Trophoblast cell (in vitro differentiated cells and primary cell): Measurements from ENCODE around the gene NUDT13.

Experiments used
- DNase-seq, 2 donors: peaks; one replicate each; pipeline ENCODE4 v3.0.0-alpha.2; 2016
- H2AFZ ChIP-seq: 2 replicates; pipeline ENCODE4 v1.6.1; 2013; ENCODE audit warnings: low read length, moderate library complexity, mild to moderate bottlenecking; ENCODE audit not compliant: insufficient read depth, poor library complexity
- H2AK5ac ChIP-seq: 2 replicates; pipeline ENCODE4 v1.6.1; 2013; ENCODE audit warnings: mild to moderate bottlenecking, low read length
- H2BK120ac ChIP-seq: 2 replicates; pipeline ENCODE4 v1.6.1; 2013; ENCODE audit warnings: low read length, mild to moderate bottlenecking, moderate library complexity; ENCODE audit not compliant: insufficient read depth, poor library complexity
- H2BK12ac ChIP-seq: 2 replicates; pipeline ENCODE4 v1.6.1; 2013; ENCODE audit warnings: mild to moderate bottlenecking, low read length, moderate library complexity
- H2BK5ac ChIP-seq: 2 replicates; pipeline ENCODE4 v1.6.1; 2013; ENCODE audit warnings: low read length, low read depth, moderate library complexity, mild to moderate bottlenecking; ENCODE audit not compliant: poor library complexity
- H3K14ac ChIP-seq: 2 replicates; pipeline ENCODE4 v1.6.1; 2013; ENCODE audit warnings: mild to moderate bottlenecking, low read length
- H3K18ac ChIP-seq: 2 replicates; pipeline ENCODE4 v1.6.1; 2013; ENCODE audit warnings: mild to moderate bottlenecking, low read length
- H3K23ac ChIP-seq: 2 replicates; pipeline ENCODE4 v1.6.1; 2013; ENCODE audit warnings: low read length
- H3K27ac ChIP-seq: 2 replicates; pipeline ENCODE4 v1.5.1; 2013; ENCODE audit warnings: low read depth, mild to moderate bottlenecking, inconsistent platforms, low read length, moderate library complexity
- H3K27me3 ChIP-seq: 2 replicates; pipeline ENCODE4 v1.6.1; 2013; ENCODE audit warnings: inconsistent platforms, mild to moderate bottlenecking, low read length, moderate library complexity; ENCODE audit not compliant: insufficient read depth
- H3K36me3 ChIP-seq, 2 experiments: 1 replicate in 1 of 2; 2 replicates in 1 of 2; pipeline ENCODE4 v1.6.1; 2013; ENCODE audit warnings: low read length in 2 of 2, mild to moderate bottlenecking in 2 of 2, moderate library complexity in 1 of 2; ENCODE audit not compliant: insufficient read depth in 2 of 2, control insufficient read depth in 1 of 2
- H3K4ac ChIP-seq: 2 replicates; pipeline ENCODE4 v1.6.1; 2013; ENCODE audit warnings: low read depth, mild to moderate bottlenecking, low read length, moderate library complexity
- H3K4me1 ChIP-seq, 2 experiments: 1 replicate in 1 of 2; 2 replicates in 1 of 2; pipeline ENCODE4 v1.6.1; 2013; ENCODE audit warnings: low read length in 2 of 2, mild to moderate bottlenecking in 2 of 2, moderate library complexity in 1 of 2; ENCODE audit not compliant: insufficient read depth in 2 of 2, control insufficient read depth in 1 of 2
- H3K4me2 ChIP-seq: 2 replicates; pipeline ENCODE4 v1.6.1; 2013; ENCODE audit warnings: inconsistent platforms, mild to moderate bottlenecking, low read length, moderate library complexity
- H3K4me3 ChIP-seq: 2 replicates; pipeline ENCODE4 v1.5.1; 2013; ENCODE audit warnings: mild to moderate bottlenecking, low read depth, low read length, inconsistent platforms
- H3K79me1 ChIP-seq: one replicate; pipeline ENCODE4 v1.6.1; 2013; ENCODE audit warnings: low read length
- H3K79me2 ChIP-seq: 2 replicates; pipeline ENCODE4 v1.6.1; 2013; ENCODE audit warnings: low read length, mild to moderate bottlenecking; ENCODE audit not compliant: control insufficient read depth, insufficient read depth, poor library complexity
- H3K9ac ChIP-seq: 2 replicates; pipeline ENCODE4 v1.6.1; 2013; ENCODE audit warnings: mild to moderate bottlenecking, low read length
- H3K9me3 ChIP-seq: 2 replicates; pipeline ENCODE4 v1.6.1; 2013; ENCODE audit warnings: low read depth, mild to moderate bottlenecking, control low read depth, inconsistent platforms, low read length; ENCODE audit not compliant: insufficient read depth
- H4K12ac ChIP-seq: 2 replicates; pipeline ENCODE4 v1.6.1; 2013; ENCODE audit warnings: low read depth, mild to moderate bottlenecking, low read length, moderate library complexity
- H4K8ac ChIP-seq: 2 replicates; pipeline ENCODE4 v1.6.1; 2013; ENCODE audit warnings: low read depth, mild to moderate bottlenecking, low read length, moderate library complexity
- H4K91ac ChIP-seq: one replicate; pipeline ENCODE4 v1.6.1; 2013; ENCODE audit warnings: low read depth, mild to moderate bottlenecking, low read length, moderate library complexity
- WGBS: extraction: QIAGEN DNeasy Blood & Tissue Kit; methylation state at CpG from one replicate; pipeline ENCODE4 v1.1.7; 2013; ENCODE audit warnings: missing lambda C conversion rate; ENCODE audit not compliant: insufficient read length, insufficient coverage; ENCODE audit errors: extremely low coverage; 5-methylcytosine and 5-hydroxymethylcytosine counted together

The NUDT13 gene

GRCh38 chr10:73152009-73152408, 41.8 kb downstream of the NUDT13 start:
- H3K79me2 ChIP-seq: no peaks in the 10 kb centered on the region
- no peak overlapping the region for H3K4ac ChIP-seq
- no peak overlapping the region for H2AFZ ChIP-seq
- no peak overlapping the region for H4K8ac ChIP-seq
- H3K36me3 ChIP-seq: peaks cover 25% of the 10 kb centered on the region in 2 experiments
- H2BK120ac ChIP-seq: no peak overlapping the region
- no peaks in the 10 kb centered on the region for H3K27me3 ChIP-seq
- H3K18ac ChIP-seq: no peak overlapping the region
- no peak overlapping the region for H3K4me2 ChIP-seq
- H2BK5ac ChIP-seq: no peak overlapping the region
- H3K14ac ChIP-seq: no peak overlapping the region
- no peak overlapping the region for H4K12ac ChIP-seq
- H3K23ac ChIP-seq: no peak overlapping the region
- DNase-seq: no peak
- no peak overlapping the region for H4K91ac ChIP-seq
- no peaks in the 10 kb centered on the region for H3K79me1 ChIP-seq
- H3K27ac ChIP-seq: no peak overlapping the region
- H3K4me1 ChIP-seq: no peaks in the 10 kb centered on the region
- no peaks in the 10 kb centered on the region for H3K9me3 ChIP-seq
- WGBS: no CpG with 5 or more reads among the region's 3 CpGs
- no peak overlapping the region for H3K9ac ChIP-seq
- no peak overlapping the region for H2BK12ac ChIP-seq
- no peak overlapping the region for H3K4me3 ChIP-seq
- H2AK5ac ChIP-seq: no peak overlapping the region

GRCh38 chr10:73156054-73156453, 45.8 kb downstream of the NUDT13 start:
- Histone ChIP-seq H2BK5ac (no peak overlapping the region), H3K18ac (no peak overlapping the region), H3K79me2 (no peaks in the 10 kb centered on the region), H3K4me1 (no peaks in the 10 kb centered on the region), H3K4ac (no peak overlapping the region), H2BK12ac (no peak overlapping the region), H3K14ac (no peak overlapping the region), H3K79me1 (no peaks in the 10 kb centered on the region), H3K9me3 (no peaks in the 10 kb centered on the region), H2AFZ (no peak overlapping the region), H3K9ac (no peak overlapping the region), H3K4me2 (no peak overlapping the region), H4K12ac (no peak overlapping the region), H2AK5ac (no peak overlapping the region), H3K36me3 (peaks cover 26 to 27% of the 10 kb centered on the region in 2 experiments), H4K8ac (no peak overlapping the region), H3K27ac (no peak overlapping the region), H4K91ac (no peak overlapping the region), H3K23ac (no peak overlapping the region), H2BK120ac (no peak overlapping the region), H3K27me3 (no peaks in the 10 kb centered on the region), H3K4me3 (no peak overlapping the region)
- no peak for DNase-seq
- no CpG with 5 or more reads among the region's 3 CpGs for WGBS

- Histone ChIP-seq H4K91ac (no peak overlapping the region), H4K12ac (no peak overlapping the region), H2AFZ (no peak overlapping the region), H3K14ac (no peak overlapping the region), H3K18ac (no peak overlapping the region), H2BK120ac (no peak overlapping the region), H3K4me2 (no peak overlapping the region), H4K8ac (no peak overlapping the region), H3K36me3 (peaks cover 17 to 18% of the 10 kb centered on the region in 2 experiments), H3K4me3 (no peak overlapping the region), H3K4ac (no peak overlapping the region), H3K4me1 (no peaks in the 10 kb centered on the region), H3K9me3 (no peaks in the 10 kb centered on the region), H3K23ac (no peak overlapping the region), H3K27me3 (no peaks in the 10 kb centered on the region), H3K79me2 (no peaks in the 10 kb centered on the region), H2BK12ac (no peak overlapping the region), H2BK5ac (no peak overlapping the region), H3K79me1 (no peaks in the 10 kb centered on the region), H3K27ac (no peak overlapping the region), H2AK5ac (no peak overlapping the region), H3K9ac (no peak overlapping the region)
- WGBS: no CpG with 5 or more reads among the region's 5 CpGs
- DNase-seq: peak; percentile 31 to 83
These were observed 48.9 kb downstream of the NUDT13 start for GRCh38 chr10:73159038-73159648.

- H3K4me1 ChIP-seq: no peaks in the 10 kb centered on the region
- no peak for DNase-seq
- no peaks in the 10 kb centered on the region for H3K27me3 ChIP-seq
- H2AFZ ChIP-seq: no peak overlapping the region
- no peak overlapping the region for H3K27ac ChIP-seq
- no peak overlapping the region for H2BK5ac ChIP-seq
- no peak overlapping the region for H4K91ac ChIP-seq
- H3K79me1 ChIP-seq: no peaks in the 10 kb centered on the region
- no peak overlapping the region for H2BK120ac ChIP-seq
- H3K4me2 ChIP-seq: no peak overlapping the region
- H4K12ac ChIP-seq: no peak overlapping the region
- no peak overlapping the region for H3K23ac ChIP-seq
- no CpG with 5 or more reads among the region's 1 CpG for WGBS
- H3K14ac ChIP-seq: no peak overlapping the region
- no peaks in the 10 kb centered on the region for H3K9me3 ChIP-seq
- no peak overlapping the region for H2AK5ac ChIP-seq
- H3K9ac ChIP-seq: no peak overlapping the region
- no peak overlapping the region for H3K18ac ChIP-seq
- peaks cover 11 to 15% of the 10 kb centered on the region in 2 experiments for H3K36me3 ChIP-seq
- H4K8ac ChIP-seq: no peak overlapping the region
- H3K79me2 ChIP-seq: no peaks in the 10 kb centered on the region
- no peak overlapping the region for H2BK12ac ChIP-seq
- H3K4me3 ChIP-seq: no peak overlapping the region
- no peak overlapping the region for H3K4ac ChIP-seq
These were observed 50.8 kb downstream of the NUDT13 start for GRCh38 chr10:73161079-73161478.
